HG02981 (cell line): ENCODE measurements around the gene TMEM63A.

Experiments used
- ATAC-seq: cut with Tn5 transposase; IDR thresholded peaks from one replicate; pipeline ENCODE4 v1.9.1; 2021; ENCODE audit warnings: mild to moderate bottlenecking, moderate library complexity; ENCODE audit not compliant: unreplicated experiment

Gene TMEM63A

DNA sequence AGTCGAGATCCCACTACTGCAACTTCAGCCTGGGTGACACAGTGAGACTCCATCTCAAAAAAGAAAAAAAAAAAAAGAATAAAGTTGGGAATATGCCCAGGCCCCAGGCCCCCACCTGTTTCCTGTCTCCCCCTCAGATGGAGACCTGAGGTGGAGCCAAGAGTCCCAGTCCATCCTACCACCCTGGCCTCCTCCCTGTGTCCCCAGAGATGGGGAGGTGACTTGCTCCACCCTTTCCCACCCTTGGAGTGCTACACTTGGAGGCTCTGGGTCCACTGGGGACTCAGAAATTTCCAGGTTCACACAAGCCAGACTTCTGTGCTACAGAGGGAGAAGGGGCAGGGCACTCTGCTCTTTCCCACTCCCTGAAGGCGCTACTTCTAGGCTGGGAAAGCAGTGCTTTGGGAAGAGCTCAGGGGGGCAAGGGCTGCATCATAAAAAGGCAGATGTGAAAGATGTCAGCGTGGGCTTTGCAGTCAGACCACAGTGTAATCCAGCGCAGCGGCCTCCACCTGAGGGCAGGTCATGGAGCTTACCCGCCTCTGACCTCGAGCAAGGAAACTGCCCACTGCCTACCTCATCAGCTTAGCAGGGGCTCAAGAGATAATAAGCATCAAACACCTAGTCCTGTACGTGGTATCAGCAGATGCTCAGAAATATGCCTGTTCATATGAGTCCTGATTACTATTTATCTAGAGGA is 13.4 kb downstream of the TMEM63A start:
- no peak for ATAC-seq

DNA sequence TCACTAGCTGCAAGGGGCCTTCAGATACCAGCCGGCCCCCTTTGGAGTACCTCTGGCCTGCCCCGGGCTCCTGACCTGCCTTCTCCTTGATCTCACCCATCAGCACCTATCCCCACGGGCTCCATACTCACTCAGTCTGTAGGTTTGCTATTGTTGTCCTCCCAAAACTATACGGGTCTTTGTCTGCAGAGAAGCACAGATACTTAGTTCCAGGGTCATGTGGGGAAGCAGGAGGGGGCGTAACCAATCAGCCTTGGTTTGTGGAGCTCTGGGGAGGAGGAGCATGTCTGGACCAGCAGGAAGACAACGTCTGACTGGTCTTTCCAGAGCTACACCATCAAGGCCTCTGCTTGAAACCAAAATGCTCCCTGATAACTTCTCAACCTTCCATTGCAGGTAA is 15.2 kb downstream of the TMEM63A start:
- ATAC-seq: no peak

DNA sequence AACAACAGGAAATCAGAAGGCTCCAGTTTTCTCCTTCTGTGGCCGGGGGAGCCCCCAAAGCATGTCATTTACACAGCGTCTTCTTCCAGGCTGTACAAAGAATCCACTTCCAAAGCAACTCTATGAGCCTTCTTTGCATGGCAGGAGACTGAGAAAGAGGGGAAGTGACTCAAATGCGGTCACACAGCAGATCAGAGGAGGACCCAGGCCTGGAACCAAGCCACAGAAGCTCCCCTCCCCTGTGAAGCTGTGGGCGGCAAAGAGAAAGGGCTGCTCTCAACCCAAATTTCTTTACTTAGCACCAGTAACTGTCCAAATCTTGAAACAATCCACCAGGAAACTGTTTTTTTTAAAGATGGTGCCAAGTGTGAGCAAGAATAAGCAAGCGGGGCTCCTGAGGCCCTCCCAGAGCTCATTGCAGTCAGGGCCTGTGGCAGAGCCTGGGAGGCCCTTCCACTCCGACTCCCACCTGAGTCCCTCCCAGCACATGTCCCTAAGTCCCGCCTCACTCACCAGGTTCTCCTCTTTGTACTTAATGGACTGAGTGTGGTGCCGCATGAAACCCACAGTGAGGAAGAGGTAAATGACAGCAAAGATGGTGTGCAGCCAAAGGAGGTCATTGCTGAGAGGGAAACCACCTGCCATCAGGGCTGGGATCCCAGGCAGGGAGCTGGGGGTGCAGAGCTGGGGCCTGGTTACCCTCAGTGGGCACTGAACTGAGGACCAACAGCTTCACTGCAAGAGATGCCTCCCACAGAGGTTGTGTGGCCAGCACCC is 15.9 kb downstream of the TMEM63A start:
- peak; percentile 64 for ATAC-seq

DNA sequence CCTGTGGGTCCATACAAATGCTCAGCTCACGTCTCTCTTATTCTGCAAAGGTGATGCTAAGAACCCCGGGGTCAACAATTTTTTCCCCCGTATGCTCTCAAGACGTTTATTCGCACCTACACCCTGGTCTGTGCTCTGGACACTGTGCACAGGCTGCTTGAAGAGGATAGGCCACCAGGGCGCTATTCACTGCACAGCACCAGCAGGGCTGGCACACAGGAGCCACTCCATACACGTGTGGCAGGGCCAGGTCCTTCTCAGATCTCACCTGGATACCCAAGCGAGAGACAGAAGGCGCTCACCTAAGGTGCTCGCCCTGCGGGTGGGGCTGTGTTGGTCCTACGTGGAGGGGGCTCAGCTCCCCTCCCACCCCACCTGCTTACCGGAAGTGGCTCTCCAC is 16.7 kb downstream of the TMEM63A start:
- ATAC-seq: peak; percentile 19

DNA sequence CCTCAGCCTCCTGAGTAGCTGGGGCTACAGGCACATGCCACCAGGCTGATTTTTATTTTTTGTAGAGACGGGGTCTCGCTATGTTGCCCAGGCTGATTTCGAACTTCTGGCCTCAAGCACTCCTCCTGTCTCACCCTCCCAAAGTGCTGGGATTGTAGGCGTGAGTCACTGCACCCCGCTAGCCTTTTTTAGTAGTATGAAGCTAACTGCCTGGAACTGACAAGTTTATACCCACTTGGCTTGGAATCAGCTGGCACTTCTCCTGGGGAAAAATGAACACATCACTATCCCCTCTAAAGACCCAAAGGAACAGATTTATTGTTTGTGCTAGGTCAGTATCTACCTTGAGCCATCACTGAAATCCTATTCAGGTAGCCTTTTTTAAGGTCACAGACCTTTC is 19.0 kb downstream of the TMEM63A start:
- no peak for ATAC-seq

DNA sequence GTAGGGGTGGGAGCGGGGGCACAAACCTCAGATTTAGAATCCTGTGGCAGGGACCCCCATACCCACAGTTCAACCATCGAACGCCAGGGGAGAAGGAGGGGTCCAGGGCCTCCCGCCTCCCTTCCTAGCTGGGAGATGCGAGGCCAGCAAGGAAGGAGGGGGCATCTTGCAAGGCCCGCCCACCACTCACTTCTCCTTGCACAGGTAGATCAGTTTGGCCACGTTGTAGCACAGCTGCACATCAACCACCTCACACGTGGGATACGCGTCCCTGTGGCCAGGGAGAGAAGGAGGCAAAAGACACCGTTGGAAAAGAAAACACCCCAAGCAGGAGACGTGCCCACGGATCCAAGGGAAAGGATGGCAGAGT is 19.6 kb downstream of the TMEM63A start:
- ATAC-seq: no peak

DNA sequence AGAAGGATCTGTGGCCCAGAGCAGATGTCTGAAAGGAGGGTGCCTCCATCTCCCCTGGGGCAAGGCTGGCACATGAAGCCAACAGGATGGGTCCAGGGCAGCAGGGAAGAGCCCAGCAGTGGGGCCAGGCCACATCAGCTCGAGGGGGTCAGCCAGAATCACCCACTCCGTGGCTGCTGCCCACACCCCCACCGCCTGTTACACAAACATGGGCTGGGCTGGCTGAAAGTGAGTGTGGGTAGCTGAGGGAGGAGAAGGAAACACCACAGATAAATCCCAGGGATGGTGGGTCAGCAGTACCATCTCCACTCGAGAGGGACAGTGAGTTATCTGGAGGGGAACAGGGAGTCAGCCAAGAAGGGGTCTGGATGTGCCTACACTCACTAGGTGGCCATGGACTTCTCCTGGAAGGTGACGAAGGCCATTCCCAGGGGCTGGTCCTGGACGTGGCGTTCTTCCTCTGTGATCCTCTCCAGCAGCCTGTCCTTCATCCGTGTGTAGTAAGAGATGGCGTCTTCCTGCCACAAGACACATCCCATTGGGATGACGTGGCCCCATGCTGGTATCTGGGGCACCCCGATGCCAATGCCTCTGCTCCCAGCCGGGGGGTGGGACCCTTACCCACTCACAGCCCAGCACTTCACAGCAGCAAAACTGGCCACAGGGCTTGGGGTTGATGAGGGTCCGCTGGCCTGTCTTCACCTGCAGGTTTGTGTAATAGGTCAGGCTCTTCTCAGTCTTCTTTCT is 20.2 kb downstream of the TMEM63A start:
- no peak for ATAC-seq

DNA sequence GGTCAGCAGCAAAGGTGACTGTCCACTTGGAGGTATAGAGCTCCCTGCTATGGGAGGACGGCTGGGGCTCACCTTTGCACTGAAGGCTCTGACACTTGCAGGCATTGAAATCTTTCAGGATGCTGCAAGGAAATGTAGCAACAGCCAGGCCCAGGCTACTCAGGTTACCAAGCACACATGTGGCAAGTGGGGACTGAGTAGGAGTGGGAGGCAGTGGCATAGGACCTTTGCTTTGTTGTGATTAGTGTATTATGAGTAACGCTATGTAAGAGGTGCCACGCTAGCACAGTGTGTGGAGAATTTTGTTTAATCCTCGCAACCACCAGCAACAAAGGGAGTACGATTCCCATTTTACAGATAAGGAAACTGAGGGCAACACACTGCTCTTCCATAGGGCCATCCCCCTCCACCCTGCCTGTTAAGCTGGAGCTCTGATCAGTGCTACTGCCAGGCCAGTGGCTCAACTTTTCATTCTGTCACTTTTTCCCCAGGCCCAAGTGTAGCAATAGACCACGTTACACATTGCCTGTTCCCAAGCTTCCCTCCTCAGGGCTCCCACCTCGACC is 21.2 kb downstream of the TMEM63A start:
- no peak for ATAC-seq

DNA sequence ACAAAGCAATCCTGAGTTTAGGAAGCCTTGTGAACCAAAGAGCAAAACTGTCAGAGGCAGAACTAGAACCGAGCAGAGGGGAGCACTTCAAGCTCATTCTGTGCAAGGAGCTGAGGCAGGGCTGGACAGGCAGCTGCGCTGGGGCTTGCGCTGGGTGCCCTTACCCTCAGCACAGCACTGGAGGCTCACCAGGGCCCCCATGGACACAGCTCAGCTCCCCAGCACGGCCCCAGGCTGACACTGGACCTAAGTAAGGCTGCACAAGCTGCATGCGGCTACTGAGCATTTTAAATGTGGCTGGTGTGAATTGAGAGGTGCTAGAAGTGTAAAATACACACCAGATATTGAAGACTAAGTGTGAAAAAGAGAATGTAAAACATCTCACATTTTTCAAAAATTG is 22.1 kb downstream of the TMEM63A start:
- ATAC-seq: no peak

DNA sequence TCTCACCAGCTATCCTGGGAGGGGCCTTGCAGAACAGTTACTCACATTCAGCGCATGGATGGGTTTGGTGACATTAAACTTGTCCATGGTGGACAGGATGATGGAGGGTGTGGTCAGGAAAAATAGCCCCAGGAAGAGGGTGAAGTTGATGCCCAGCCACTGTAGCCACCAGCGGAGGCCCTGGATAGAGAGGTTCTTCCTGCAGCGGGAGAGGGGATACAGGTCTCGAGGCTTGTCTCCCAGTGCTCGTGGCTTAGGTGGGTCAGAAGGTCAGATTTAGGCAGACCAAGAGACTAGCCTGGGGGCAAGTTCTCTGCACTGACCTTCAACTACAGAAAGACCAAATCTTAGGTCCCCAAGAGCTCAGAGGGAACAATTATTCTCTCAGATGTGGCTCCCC is 23.0 kb downstream of the TMEM63A start:
- ATAC-seq: no peak

DNA sequence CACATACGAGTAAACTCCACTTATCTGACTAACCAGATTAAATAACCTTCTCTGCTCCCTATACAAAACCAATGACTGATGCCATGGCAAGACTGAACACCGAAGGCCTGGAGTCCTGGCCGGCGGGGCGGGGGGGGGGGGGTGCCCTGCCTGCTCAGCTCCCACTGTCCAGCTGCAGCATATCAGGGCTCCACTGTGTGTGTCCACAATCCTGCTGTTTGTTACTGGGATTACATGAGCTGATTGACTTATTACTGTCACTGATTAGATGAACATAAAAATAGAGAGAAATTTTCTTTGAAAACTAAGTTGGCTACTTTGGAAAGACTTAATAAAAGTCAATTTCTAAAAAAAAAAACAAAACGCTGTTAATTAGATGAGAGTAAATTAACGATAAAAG is 24.9 kb downstream of the TMEM63A start:
- no peak for ATAC-seq

DNA sequence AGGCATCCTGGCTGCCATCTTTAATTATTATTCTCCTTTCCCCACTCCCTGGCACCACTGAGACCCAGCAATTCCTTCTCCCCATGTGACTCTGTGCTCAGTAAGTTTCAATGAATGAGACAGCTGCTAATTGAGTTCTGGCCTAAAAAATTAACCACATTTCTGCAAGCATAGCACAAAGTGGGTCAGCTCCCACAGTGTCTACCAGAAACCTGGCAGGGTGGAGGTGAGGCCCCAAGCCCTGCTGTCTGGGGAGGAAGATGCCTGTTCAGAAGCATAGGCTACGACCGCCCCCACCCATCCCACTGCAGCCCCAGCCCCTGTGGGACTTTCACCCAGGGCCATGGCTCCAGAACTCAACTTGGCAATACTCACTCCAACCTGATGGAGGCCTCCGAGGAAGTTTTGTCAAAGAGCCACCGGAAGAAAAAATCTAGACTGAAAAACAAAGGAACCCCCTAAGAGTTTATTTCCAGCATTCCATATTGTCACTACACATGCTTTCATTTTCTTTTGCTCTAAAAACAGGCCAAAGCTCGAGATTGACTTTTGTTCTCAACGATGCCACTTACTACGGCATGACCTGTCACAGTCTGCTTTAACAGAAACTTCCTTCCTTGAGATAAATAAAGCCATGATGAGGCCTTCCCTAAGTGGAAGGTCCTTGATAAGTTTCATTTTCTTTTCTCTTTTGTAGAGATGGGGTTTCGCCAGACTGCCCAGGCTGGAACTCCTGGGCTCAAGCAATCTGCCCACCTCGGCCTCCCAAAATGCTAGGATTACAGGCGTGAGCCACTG is 26.5 kb downstream of the TMEM63A start:
- ATAC-seq: no peak

DNA sequence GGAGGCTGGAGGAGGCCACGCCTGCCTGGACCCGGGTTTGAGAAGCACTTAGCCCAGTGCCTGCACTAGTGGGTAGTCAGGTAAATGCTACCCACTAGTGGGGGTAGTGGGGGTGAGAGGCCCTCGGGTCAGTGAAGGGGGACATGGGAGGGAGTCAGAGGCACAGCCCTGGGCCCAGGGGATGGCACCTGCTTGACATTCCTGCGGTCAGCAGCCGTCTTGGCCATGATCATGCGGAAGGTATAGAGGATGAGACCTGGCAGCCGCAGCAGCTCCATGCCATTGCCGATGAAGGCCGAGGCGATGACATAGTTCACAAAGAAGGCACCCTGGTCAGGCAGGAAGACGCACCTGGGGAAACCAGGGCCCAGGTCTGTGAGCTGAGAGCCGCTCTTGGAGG is 28.7 kb downstream of the TMEM63A start:
- no peak for ATAC-seq

DNA sequence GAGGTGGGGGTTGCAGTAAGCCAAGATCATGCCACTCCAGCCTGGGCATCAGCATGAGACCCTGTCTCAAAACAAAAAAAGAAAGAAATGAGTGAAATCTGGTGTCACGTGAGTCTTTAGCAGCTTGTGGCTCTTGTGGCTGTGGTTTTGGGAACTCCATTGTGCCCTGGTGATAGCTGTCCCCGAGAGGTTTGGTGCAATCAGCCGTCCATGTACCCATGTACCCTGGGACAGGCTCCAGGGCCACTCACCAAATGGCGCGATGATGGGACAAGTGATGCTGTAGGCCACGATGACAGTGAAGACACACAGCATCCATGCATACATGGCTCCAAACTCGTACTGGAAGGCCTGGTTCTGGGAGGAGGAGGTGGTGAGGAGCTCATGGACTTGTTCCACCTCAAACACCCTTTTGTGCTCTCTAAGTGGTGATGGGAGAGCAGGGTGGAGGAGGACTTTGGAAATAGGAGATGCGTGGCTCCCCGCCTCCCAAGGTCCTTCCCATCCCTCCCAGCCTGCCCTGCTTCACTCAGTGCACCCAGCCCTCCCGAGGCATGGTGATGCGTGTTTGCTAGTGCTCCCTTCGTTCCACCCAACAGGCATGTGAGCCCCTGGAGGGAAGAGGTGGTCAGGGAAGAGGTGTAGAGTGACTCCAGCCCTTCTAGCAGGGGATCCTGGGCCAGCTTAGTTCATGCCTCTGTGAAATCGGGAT is 29.6 kb downstream of the TMEM63A start:
- ATAC-seq: no peak

DNA sequence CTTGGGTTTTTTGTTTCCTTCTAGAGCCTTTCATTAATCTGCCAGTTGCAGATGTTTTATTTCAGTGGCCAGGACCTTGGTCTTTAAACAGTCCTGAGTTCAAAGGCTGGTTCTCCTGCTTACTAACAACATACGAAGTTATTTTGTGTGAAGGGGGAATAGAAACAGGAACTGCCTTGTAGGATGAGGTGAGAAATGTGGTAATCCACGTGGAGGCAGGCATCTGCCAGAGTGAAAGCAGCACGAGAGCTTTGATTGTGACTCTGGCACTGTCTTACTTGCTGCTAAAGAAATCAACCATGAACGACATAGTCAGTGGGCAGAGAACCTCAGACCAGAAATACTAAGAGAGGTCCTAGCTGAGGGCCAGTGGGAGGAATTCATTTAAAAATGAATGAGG is 30.4 kb downstream of the TMEM63A start:
- peak; percentile 64 for ATAC-seq

DNA sequence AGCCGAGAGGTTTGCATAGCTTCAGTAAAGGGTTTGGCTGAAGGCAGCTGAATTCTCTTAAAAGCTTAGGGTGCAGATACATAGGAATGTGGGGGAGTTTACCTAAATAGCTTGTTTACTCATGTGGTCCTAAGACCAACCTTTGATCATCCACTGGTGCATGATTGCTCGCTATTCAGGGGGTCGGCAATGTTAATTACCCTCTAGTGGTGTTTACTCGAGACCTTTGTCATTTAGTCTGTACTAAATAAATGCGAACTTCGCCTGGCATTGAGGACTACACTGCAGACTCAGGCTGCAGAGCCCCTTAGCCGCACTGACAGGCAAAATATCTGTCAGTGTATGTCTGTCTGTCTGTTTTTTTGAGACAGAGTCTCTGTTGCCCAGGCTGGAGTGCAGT is 31.8 kb downstream of the TMEM63A start:
- ATAC-seq: no peak

DNA sequence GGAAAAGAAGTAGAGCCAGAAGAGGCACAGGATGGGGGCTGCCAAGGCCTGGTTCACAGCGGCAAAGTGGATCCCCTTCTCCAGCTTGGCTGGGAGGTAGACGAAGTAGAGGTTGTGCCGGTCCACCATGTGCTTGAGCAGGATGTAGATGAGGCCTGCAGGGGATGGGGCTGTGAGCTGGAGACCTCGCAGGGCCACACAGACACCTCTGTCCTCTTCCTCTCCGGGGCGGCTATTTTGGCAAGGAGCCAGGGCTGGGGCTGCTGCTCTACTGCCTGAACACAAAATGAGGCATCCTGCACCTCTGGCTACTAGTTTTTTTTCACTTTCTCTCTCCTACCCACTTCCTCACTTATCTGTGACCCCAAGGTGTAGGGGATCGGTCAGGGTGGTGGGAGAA is 32.3 kb downstream of the TMEM63A start:
- ATAC-seq: no peak

DNA sequence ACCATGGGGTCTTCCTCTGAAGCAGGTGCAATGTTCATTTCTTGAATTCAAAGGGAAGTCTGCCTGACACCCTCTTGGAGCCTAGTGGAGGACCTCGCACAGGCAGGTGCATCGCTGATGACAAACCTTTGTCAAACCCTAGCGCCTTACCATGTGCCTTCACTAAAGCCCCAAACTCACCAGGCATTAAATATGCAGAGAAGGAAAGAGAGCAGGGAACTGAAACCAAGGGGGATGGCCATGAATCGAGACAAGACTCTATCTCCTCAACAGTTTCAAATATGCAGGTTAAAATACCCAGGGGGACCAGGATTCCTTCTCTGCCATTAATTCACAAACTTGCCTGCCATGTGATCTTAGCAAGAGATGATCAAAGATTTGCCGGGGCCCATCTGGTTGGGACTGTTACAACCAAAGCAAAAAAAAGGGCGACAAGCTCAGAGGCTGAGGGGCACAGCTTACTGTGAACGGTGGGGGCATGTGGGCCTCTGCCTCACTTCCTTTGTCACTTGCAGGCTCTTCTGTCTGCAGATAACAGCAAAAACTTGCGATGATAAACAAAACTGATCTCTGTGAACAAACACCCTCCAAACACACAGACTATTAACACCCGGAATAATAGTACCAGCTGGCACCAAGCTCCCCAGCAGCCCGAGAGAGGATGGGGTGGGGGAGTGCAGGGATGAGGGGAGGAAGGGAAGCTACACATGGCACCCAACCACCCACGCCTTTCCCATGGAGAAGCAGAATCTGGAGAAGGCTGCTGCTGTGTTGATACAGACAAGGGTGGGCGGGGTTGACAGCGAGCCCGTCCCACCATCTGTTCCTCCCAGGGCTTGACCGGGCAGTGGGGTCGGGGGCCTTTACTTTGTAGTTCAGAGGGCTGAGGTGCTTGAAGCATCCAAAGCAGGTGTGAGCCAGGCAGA is 33.9 kb downstream of the TMEM63A start:
- ATAC-seq: peak; percentile 48

DNA sequence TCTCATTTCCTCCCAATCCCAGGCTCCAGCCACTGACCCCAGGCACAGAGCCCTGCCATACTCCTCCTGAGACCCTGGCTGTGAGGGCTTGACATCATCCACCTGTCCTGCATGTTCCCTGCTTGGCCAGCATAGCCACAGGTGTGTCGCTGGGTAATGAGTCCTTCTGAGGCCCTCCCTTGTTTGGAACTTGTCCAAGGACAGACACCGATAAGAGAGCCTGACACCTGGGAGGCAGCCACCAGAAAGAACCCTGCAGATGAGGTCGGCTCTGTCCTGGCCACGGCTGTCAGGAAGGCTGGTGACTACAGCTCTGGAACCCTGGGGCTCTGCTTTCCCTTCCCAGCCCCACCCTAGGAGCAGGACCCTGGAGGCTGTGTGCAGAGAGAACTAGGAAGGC is 34.6 kb downstream of the TMEM63A start:
- ATAC-seq: no peak
